Measurements from ENCODE around the gene NASP. TPM values are rescaled to one million over a fixed set of nuclear protein-coding genes. Genes with fewer than 3 reads are reported as not detected.

Gene NASP
- total and polyA plus RNA-seq, 2 of the 13 experiments (the other 11 are each of a cell fraction or from before 2014, with no cell fraction given) = 132 to 256 TPM

DNA sequence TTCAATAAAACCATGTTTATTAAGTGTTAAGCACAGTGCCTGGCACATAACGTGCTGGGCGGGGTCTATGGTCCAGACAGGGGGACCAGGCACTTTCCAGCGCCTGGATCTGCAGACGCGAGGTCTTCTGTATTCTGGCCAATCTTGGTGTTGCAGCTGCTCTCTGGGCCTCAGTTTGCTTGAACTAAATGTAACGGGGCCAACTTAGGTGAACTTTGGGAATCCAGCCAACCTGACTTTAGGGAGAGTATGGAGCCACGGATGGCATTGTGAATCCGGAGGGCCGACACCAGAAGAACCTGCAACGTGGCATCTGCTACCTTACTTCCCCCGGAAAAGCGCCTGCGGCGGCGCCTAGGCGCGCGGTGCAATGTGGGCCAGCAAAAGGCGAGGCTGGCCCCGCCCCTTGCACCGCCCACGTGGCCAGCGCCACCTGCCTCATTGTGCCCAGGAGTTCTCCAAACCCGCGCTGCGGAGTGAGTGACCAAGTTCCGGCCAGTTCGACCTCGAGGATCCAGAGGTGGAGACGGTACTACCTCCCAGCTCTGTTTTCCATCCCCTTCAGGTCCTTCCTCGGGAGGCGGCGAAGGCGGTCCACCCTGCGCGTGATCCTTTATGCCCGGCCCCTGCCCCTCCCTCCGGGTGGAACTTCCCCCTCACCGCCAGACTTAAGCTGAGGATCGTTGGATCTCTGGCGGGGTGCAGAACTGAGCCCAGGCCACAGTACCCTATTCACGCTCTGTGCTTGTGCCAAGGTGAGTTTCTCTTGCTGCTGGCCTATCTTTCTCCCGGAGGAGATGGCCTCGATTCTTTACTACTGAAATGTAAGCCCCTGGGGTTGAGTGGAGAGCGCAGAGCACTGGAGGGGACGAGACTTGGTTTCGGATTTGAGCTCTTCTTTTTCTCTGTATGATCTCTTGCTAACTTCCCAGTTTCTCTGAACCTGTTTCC, 33.2 kb upstream of the NASP start, which contains the start of gene AKR1A1 (continued):
- TF ChIP-seq, protein P1, sequence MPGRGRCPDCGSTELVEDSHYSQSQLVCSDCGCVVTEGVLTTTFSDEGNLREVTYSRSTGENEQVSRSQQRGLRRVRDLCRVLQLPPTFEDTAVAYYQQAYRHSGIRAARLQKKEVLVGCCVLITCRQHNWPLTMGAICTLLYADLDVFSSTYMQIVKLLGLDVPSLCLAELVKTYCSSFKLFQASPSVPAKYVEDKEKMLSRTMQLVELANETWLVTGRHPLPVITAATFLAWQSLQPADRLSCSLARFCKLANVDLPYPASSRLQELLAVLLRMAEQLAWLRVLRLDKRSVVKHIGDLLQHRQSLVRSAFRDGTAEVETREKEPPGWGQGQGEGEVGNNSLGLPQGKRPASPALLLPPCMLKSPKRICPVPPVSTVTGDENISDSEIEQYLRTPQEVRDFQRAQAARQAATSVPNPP (CRISPR knock-in tag; IDR thresholded peaks at IDR 0.05) = peak; percentile 92
- TF ChIP-seq, protein P2, sequence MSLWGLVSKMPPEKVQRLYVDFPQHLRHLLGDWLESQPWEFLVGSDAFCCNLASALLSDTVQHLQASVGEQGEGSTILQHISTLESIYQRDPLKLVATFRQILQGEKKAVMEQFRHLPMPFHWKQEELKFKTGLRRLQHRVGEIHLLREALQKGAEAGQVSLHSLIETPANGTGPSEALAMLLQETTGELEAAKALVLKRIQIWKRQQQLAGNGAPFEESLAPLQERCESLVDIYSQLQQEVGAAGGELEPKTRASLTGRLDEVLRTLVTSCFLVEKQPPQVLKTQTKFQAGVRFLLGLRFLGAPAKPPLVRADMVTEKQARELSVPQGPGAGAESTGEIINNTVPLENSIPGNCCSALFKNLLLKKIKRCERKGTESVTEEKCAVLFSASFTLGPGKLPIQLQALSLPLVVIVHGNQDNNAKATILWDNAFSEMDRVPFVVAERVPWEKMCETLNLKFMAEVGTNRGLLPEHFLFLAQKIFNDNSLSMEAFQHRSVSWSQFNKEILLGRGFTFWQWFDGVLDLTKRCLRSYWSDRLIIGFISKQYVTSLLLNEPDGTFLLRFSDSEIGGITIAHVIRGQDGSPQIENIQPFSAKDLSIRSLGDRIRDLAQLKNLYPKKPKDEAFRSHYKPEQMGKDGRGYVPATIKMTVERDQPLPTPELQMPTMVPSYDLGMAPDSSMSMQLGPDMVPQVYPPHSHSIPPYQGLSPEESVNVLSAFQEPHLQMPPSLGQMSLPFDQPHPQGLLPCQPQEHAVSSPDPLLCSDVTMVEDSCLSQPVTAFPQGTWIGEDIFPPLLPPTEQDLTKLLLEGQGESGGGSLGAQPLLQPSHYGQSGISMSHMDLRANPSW (CRISPR knock-in tag; IDR thresholded peaks at IDR 0.05; ENCODE audit: borderline replicate concordance) = peak; percentile 66
- TF ChIP-seq KLF9 (CRISPR knock-in tag; IDR thresholded peaks at IDR 0.05; ENCODE audit: low read depth) (no peak), BRCA1 (CRISPR knock-in tag; IDR thresholded peaks at IDR 0.05) (peak; percentile 43; the same call in 1 of the 2 replicates), ZNF567 (CRISPR knock-in tag; IDR thresholded peaks at IDR 0.05; ENCODE audit: borderline replicate concordance) (peak; percentile 20; the same call in 1 of the 2 replicates), MXI1 (IDR thresholded peaks at IDR 0.05; ENCODE audit: borderline replicate concordance, low read depth, low read length) (peak; percentile 99; the same call in 2 of the 3 replicates), RFX3 (CRISPR knock-in tag; IDR thresholded peaks at IDR 0.05) (no peak), GZF1 (CRISPR knock-in tag; IDR thresholded peaks at IDR 0.05) (peak; percentile 74; the same call in 1 of the 2 replicates), REXO4 (CRISPR knock-in tag; IDR thresholded peaks at IDR 0.05; ENCODE audit: borderline replicate concordance) (0 out of 2 replicates have a peak, but pooled peaks have one; percentile 8), CREB1 (IDR thresholded peaks at IDR 0.05) (0 out of 2 replicates have a peak, but pooled peaks have one; percentile 5), CREB1 (CRISPR knock-in tag; IDR thresholded peaks at IDR 0.05) (peak; percentile 65), ZNF619 (CRISPR knock-in tag; IDR thresholded peaks at IDR 0.05) (no peak)
- TF ChIP-seq, protein P3, sequence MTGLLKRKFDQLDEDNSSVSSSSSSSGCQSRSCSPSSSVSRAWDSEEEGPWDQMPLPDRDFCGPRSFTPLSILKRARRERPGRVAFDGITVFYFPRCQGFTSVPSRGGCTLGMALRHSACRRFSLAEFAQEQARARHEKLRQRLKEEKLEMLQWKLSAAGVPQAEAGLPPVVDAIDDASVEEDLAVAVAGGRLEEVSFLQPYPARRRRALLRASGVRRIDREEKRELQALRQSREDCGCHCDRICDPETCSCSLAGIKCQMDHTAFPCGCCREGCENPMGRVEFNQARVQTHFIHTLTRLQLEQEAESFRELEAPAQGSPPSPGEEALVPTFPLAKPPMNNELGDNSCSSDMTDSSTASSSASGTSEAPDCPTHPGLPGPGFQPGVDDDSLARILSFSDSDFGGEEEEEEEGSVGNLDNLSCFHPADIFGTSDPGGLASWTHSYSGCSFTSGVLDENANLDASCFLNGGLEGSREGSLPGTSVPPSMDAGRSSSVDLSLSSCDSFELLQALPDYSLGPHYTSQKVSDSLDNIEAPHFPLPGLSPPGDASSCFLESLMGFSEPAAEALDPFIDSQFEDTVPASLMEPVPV (CRISPR knock-in tag; IDR thresholded peaks at IDR 0.05) = peak; percentile 93
- TF ChIP-seq, protein P4, sequence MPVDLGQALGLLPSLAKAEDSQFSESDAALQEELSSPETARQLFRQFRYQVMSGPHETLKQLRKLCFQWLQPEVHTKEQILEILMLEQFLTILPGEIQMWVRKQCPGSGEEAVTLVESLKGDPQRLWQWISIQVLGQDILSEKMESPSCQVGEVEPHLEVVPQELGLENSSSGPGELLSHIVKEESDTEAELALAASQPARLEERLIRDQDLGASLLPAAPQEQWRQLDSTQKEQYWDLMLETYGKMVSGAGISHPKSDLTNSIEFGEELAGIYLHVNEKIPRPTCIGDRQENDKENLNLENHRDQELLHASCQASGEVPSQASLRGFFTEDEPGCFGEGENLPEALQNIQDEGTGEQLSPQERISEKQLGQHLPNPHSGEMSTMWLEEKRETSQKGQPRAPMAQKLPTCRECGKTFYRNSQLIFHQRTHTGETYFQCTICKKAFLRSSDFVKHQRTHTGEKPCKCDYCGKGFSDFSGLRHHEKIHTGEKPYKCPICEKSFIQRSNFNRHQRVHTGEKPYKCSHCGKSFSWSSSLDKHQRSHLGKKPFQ (CRISPR knock-in tag; IDR thresholded peaks at IDR 0.05; ENCODE audit: insufficient replicate concordance) = peak; percentile 85
- TF ChIP-seq, protein P5, sequence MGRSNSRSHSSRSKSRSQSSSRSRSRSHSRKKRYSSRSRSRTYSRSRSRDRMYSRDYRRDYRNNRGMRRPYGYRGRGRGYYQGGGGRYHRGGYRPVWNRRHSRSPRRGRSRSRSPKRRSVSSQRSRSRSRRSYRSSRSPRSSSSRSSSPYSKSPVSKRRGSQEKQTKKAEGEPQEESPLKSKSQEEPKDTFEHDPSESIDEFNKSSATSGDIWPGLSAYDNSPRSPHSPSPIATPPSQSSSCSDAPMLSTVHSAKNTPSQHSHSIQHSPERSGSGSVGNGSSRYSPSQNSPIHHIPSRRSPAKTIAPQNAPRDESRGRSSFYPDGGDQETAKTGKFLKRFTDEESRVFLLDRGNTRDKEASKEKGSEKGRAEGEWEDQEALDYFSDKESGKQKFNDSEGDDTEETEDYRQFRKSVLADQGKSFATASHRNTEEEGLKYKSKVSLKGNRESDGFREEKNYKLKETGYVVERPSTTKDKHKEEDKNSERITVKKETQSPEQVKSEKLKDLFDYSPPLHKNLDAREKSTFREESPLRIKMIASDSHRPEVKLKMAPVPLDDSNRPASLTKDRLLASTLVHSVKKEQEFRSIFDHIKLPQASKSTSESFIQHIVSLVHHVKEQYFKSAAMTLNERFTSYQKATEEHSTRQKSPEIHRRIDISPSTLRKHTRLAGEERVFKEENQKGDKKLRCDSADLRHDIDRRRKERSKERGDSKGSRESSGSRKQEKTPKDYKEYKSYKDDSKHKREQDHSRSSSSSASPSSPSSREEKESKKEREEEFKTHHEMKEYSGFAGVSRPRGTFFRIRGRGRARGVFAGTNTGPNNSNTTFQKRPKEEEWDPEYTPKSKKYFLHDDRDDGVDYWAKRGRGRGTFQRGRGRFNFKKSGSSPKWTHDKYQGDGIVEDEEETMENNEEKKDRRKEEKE (IDR thresholded peaks at IDR 0.05) = no peak
- TF ChIP-seq, protein P6, sequence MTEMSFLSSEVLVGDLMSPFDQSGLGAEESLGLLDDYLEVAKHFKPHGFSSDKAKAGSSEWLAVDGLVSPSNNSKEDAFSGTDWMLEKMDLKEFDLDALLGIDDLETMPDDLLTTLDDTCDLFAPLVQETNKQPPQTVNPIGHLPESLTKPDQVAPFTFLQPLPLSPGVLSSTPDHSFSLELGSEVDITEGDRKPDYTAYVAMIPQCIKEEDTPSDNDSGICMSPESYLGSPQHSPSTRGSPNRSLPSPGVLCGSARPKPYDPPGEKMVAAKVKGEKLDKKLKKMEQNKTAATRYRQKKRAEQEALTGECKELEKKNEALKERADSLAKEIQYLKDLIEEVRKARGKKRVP (CRISPR knock-in tag; IDR thresholded peaks at IDR 0.05) = peak in 1 of 2 experiments; percentile 59; a peak in 1 of 4 replicates

Measured in HepG2 (cell line).